Measurements from ENCODE around the gene CRYBB3.
"Not testable (repeated sequence)": the region's sequence is repeated elsewhere in the genome, so short reads cannot be mapped to it uniquely, and the experiment has no call there.

DNA sequence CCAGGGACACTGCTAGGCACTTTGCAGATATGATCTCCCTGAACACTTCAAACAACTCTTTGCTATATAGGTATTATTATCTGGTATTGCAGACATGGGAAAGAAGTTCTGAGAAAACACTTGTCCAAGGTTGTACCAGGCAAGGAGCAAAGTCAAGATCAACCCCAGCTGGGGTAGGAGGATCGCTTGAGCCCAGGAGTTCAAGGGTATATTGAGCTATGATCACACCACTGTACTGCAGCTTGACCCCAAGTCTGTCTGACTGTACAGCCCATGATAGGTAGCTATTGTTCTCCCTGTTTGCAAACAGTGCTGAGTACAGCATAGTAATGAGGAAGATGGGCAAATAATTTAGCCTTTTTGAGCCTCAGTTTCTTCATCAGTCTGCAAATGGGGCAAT lies 55.5 kb downstream of the CRYBB3 start:
- TF ChIP-seq, protein P1, sequence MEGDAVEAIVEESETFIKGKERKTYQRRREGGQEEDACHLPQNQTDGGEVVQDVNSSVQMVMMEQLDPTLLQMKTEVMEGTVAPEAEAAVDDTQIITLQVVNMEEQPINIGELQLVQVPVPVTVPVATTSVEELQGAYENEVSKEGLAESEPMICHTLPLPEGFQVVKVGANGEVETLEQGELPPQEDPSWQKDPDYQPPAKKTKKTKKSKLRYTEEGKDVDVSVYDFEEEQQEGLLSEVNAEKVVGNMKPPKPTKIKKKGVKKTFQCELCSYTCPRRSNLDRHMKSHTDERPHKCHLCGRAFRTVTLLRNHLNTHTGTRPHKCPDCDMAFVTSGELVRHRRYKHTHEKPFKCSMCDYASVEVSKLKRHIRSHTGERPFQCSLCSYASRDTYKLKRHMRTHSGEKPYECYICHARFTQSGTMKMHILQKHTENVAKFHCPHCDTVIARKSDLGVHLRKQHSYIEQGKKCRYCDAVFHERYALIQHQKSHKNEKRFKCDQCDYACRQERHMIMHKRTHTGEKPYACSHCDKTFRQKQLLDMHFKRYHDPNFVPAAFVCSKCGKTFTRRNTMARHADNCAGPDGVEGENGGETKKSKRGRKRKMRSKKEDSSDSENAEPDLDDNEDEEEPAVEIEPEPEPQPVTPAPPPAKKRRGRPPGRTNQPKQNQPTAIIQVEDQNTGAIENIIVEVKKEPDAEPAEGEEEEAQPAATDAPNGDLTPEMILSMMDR (IDR thresholded peaks at IDR 0.05) = not testable (repeated sequence)
- TF ChIP-seq POLR2A, POLR2AphosphoS5 (IDR thresholded peaks at IDR 0.05): not testable (repeated sequence)
